ENCODE measurements around the gene PTGR3. TPM values are rescaled to one million over a fixed set of nuclear protein-coding genes. Genes with fewer than 3 reads are reported as not detected.
A peak's percentile ranks its signal among the peaks of the same experiment; 100 is the strongest.

Gene PTGR3
- total RNA-seq, 1 experiment from 2014 or later, result 13.8 TPM

DNA sequence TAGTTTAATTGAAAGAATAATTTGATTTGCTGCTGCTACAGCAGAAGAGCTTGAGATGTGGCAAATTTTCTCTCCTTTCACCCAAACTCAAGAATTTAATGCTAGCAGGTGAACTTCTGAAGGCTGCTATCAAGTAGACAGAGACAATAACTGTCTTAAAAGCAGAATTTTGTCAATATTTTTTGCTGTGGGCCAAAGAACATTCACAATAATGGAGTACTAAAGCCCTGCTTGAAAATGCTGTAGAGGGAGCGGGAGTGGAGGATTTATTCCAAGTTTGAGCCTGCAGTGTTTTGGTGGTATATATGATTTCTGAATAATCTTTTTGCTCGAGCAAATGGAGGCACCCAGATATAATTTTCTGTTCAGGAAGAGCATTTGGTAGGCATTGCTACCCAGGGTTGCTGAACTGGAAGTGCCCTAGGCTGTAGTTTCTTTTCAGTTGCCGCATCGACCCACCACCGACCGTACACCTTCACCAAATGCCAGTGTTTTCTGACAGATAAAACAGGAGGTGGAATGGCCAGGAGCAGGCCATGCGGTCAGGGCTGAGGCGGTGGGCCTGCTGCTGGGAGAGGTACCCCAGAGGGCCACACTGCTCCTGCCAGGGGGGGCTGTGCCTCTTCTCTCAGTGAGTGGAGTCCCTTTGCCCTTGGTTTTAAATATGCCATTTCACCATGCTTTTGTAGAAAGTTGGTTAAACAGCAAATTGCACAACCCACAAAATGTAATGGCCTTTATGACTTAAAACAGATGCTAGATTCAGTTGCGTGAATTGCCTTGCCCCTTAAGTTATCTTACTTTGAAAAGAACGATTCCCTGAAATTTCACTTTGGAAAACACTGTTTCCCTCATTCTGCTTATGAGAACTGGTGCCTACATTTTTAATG lies 38.0 kb upstream of the PTGR3 start:
- Mint-ChIP-seq H3K4me3 (no peak overlapping the region), H3K9me3 (peaks cover 2% of the 10 kb centered on the region), H3K27ac (no peak overlapping the region), H3K36me3 (no peaks in the 10 kb centered on the region), H3K4me1 (no peaks in the 10 kb centered on the region), H3K27me3 (ENCODE audit: low read depth) (no peaks in the 10 kb centered on the region; the same call in 1 of the 2 replicates)
- CTCF ChIA-PET, result interaction anchor here (0.6 to 1.1 kb wide), 2 partner anchors 18 to 350 kb away, joined by 3 read pairs; no protein-coding TSS in a partner anchor
- POLR2A ChIA-PET, result no interaction called here
- TF ChIP-seq, protein P1, sequence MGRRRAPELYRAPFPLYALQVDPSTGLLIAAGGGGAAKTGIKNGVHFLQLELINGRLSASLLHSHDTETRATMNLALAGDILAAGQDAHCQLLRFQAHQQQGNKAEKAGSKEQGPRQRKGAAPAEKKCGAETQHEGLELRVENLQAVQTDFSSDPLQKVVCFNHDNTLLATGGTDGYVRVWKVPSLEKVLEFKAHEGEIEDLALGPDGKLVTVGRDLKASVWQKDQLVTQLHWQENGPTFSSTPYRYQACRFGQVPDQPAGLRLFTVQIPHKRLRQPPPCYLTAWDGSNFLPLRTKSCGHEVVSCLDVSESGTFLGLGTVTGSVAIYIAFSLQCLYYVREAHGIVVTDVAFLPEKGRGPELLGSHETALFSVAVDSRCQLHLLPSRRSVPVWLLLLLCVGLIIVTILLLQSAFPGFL (CRISPR knock-in tag; IDR thresholded peaks at IDR 0.05; ENCODE audit: borderline replicate concordance), result no peak
- TF ChIP-seq CREB1 (CRISPR knock-in tag; IDR thresholded peaks at IDR 0.05) (no peak), SMAD3 (CRISPR knock-in tag; IDR thresholded peaks at IDR 0.05; ENCODE audit: borderline replicate concordance) (no peak), ESRRA (CRISPR knock-in tag; IDR thresholded peaks at IDR 0.05; ENCODE audit: borderline replicate concordance) (no peak), ZNF219 (CRISPR knock-in tag; IDR thresholded peaks at IDR 0.05; ENCODE audit: borderline replicate concordance) (no peak), ZNF263 (CRISPR knock-in tag; IDR thresholded peaks at IDR 0.05; ENCODE audit: low read depth) (no peak), TCF7 (CRISPR knock-in tag; IDR thresholded peaks at IDR 0.05; ENCODE audit: low read depth) (no peak)
- TF ChIP-seq, protein P2, sequence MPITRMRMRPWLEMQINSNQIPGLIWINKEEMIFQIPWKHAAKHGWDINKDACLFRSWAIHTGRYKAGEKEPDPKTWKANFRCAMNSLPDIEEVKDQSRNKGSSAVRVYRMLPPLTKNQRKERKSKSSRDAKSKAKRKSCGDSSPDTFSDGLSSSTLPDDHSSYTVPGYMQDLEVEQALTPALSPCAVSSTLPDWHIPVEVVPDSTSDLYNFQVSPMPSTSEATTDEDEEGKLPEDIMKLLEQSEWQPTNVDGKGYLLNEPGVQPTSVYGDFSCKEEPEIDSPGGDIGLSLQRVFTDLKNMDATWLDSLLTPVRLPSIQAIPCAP (CRISPR knock-in tag; IDR thresholded peaks at IDR 0.05), result no peak
- TF ChIP-seq, protein P3, sequence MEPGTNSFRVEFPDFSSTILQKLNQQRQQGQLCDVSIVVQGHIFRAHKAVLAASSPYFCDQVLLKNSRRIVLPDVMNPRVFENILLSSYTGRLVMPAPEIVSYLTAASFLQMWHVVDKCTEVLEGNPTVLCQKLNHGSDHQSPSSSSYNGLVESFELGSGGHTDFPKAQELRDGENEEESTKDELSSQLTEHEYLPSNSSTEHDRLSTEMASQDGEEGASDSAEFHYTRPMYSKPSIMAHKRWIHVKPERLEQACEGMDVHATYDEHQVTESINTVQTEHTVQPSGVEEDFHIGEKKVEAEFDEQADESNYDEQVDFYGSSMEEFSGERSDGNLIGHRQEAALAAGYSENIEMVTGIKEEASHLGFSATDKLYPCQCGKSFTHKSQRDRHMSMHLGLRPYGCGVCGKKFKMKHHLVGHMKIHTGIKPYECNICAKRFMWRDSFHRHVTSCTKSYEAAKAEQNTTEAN (CRISPR knock-in tag; IDR thresholded peaks at IDR 0.05), result no peak
- TF ChIP-seq, protein P4, sequence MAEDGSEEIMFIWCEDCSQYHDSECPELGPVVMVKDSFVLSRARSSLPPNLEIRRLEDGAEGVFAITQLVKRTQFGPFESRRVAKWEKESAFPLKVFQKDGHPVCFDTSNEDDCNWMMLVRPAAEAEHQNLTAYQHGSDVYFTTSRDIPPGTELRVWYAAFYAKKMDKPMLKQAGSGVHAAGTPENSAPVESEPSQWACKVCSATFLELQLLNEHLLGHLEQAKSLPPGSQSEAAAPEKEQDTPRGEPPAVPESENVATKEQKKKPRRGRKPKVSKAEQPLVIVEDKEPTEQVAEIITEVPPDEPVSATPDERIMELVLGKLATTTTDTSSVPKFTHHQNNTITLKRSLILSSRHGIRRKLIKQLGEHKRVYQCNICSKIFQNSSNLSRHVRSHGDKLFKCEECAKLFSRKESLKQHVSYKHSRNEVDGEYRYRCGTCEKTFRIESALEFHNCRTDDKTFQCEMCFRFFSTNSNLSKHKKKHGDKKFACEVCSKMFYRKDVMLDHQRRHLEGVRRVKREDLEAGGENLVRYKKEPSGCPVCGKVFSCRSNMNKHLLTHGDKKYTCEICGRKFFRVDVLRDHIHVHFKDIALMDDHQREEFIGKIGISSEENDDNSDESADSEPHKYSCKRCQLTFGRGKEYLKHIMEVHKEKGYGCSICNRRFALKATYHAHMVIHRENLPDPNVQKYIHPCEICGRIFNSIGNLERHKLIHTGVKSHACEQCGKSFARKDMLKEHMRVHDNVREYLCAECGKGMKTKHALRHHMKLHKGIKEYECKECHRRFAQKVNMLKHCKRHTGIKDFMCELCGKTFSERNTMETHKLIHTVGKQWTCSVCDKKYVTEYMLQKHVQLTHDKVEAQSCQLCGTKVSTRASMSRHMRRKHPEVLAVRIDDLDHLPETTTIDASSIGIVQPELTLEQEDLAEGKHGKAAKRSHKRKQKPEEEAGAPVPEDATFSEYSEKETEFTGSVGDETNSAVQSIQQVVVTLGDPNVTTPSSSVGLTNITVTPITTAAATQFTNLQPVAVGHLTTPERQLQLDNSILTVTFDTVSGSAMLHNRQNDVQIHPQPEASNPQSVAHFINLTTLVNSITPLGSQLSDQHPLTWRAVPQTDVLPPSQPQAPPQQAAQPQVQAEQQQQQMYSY (CRISPR knock-in tag; IDR thresholded peaks at IDR 0.05), result no peak
- TF ChIP-seq, protein P5, sequence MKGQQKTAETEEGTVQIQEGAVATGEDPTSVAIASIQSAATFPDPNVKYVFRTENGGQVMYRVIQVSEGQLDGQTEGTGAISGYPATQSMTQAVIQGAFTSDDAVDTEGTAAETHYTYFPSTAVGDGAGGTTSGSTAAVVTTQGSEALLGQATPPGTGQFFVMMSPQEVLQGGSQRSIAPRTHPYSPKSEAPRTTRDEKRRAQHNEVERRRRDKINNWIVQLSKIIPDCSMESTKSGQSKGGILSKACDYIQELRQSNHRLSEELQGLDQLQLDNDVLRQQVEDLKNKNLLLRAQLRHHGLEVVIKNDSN (CRISPR knock-in tag; IDR thresholded peaks at IDR 0.05), result no peak
- DNase-seq (ENCODE audit: low spot score) (no peak), ATAC-seq (no peak)

DNA sequence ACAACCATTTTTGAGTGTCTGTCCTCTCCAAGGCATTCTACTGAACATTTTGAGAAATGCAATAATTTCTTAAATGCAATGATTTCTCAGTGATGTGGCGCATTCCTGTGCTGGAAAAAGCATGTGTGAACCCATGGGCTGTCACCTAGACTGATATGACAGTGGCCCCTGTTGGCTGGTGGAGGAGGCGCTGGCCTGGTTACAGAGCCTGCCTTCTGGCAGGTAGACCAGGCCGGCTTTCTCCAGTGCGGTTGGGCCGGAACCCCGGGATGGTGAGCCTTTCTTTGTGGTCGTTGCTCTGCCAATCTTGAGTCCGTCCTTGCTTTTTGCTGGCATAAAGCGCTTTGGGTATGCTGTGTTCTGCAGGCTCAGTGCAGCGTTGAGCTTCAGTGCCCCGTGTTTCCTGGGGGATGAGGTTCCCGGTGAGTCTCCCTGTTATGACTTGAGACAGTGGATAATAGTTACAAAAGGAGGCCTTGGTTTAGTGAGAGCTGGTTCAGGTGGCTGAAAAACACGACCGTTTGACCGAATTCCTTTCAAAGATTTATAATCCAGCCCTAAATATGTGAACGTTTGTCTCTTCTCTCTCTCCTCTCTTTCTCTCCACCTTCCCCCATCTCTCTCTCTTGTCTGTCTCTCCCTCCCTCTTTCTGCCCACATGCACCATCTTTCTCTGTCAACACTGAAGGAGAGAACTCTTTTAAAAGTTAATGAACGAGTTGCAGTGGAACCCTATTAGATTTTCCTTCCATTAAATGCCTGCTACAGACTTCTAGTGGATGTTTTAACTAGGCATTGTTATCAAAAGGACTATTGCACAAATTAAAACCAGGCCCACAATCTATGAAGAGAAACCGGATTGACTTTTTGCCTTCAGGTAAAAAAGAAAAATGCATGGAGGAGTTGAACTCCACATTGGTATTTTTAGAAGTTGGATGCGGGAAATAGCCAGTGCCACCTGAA lies 35.7 kb upstream of the PTGR3 start:
- DNase-seq (ENCODE audit: low spot score) (peak; percentile 64), ATAC-seq (peak; percentile 97)
- ChIA-PET CTCF (interaction anchor here (0.7 to 0.9 kb wide), 2 partner anchors 21 to 203 kb away, joined by 3 read pairs; no protein-coding TSS in a partner anchor), POLR2A (interaction anchor here (0.6 kb wide), 1 partner anchor 201 kb away, joined by 3 read pairs; no protein-coding TSS in a partner anchor)
- Mint-ChIP-seq H3K4me3 (no peak overlapping the region), H3K27ac (no peak overlapping the region), H3K27me3 (ENCODE audit: low read depth) (no peaks in the 10 kb centered on the region; the same call in 1 of the 2 replicates), H3K4me1 (no peaks in the 10 kb centered on the region), H3K9me3 (peaks cover 22% of the 10 kb centered on the region), H3K36me3 (0 out of 2 replicates have a peak, but pooled peaks cover 4% of the 10 kb centered on the region)
- TF ChIP-seq, protein P6, sequence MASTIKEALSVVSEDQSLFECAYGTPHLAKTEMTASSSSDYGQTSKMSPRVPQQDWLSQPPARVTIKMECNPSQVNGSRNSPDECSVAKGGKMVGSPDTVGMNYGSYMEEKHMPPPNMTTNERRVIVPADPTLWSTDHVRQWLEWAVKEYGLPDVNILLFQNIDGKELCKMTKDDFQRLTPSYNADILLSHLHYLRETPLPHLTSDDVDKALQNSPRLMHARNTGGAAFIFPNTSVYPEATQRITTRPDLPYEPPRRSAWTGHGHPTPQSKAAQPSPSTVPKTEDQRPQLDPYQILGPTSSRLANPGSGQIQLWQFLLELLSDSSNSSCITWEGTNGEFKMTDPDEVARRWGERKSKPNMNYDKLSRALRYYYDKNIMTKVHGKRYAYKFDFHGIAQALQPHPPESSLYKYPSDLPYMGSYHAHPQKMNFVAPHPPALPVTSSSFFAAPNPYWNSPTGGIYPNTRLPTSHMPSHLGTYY (CRISPR knock-in tag; IDR thresholded peaks at IDR 0.05), result no peak
- TF ChIP-seq, protein P7, sequence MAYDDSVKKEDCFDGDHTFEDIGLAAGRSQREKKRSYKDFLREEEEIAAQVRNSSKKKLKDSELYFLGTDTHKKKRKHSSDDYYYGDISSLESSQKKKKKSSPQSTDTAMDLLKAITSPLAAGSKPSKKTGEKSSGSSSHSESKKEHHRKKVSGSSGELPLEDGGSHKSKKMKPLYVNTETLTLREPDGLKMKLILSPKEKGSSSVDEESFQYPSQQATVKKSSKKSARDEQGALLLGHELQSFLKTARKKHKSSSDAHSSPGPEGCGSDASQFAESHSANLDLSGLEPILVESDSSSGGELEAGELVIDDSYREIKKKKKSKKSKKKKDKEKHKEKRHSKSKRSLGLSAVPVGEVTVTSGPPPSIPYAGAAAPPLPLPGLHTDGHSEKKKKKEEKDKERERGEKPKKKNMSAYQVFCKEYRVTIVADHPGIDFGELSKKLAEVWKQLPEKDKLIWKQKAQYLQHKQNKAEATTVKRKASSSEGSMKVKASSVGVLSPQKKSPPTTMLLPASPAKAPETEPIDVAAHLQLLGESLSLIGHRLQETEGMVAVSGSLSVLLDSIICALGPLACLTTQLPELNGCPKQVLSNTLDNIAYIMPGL (CRISPR knock-in tag; IDR thresholded peaks at IDR 0.05), result no peak

All from WTC11 (cell line).